C4-2B (cell line): ENCODE data around the gene PROX1.

ENCODE experiments used
- ZFX ChIP-seq: fragments of 450-650 bp; IDR thresholded peaks from 2 replicates; pipeline ENCODE4 v1.6.1; 2017
- TF ChIP-seq, protein P1 (sequence below): fragments of 450-650 bp; conservative IDR thresholded peaks from 2 replicates; pipeline ENCODE4 v1.5.1; 2017; ENCODE audit warnings: mild to moderate bottlenecking

- TF ChIP-seq, protein P1, sequence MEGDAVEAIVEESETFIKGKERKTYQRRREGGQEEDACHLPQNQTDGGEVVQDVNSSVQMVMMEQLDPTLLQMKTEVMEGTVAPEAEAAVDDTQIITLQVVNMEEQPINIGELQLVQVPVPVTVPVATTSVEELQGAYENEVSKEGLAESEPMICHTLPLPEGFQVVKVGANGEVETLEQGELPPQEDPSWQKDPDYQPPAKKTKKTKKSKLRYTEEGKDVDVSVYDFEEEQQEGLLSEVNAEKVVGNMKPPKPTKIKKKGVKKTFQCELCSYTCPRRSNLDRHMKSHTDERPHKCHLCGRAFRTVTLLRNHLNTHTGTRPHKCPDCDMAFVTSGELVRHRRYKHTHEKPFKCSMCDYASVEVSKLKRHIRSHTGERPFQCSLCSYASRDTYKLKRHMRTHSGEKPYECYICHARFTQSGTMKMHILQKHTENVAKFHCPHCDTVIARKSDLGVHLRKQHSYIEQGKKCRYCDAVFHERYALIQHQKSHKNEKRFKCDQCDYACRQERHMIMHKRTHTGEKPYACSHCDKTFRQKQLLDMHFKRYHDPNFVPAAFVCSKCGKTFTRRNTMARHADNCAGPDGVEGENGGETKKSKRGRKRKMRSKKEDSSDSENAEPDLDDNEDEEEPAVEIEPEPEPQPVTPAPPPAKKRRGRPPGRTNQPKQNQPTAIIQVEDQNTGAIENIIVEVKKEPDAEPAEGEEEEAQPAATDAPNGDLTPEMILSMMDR = no peak
- TF ChIP-seq ZFX = no peak
These were observed 29.6 kb downstream of the PROX1 start for GRCh38 chr1:214017191-214017982.
